OCI-LY7 (cell line): ENCODE data around the gene SMC4. TPM values are rescaled to one million over a fixed set of nuclear protein-coding genes. Genes with fewer than 3 reads are reported as not detected.

Source experiments
- BruUV-seq: library from RNA; stranded (reverse); fragments of 400-500 nt; replicated peaks from 2 replicates; lab custom pipeline; 2021; lab: Mats Ljungman, UMichigan
- CTCF ChIA-PET: fragments of 300-600 bp; sonication (Branson Sonifier 250); formaldehyde crosslinking; loops from one replicate; lab custom pipeline; 2022; ENCODE audit warnings: antibody characterized with exemption; ENCODE audit not compliant: unreplicated experiment; lab: Charles Lee
- POLR2A ChIA-PET: fragments of 300-600 bp; sonication (Branson Sonifier 250); formaldehyde crosslinking; loops from one replicate; lab custom pipeline; 2022; ENCODE audit warnings: antibody characterized with exemption; lab: Charles Lee
- DNase-seq: peaks from one replicate; pipeline ENCODE4 v3.0.0-alpha.2; 2015; ENCODE audit warnings: low spot score
- H2AFZ ChIP-seq: fragments of 200-600 bp; sonication (generic), shearing (Covaris generic); 2 replicates; pipeline ENCODE4 v1.6.1; 2014; ENCODE audit warnings: mild to moderate bottlenecking, antibody characterized with exemption, low read length, moderate library complexity
- H3K27ac ChIP-seq: fragments of 200-600 bp; sonication (generic); 2 replicates; pipeline ENCODE4 v1.5.1; 2014; ENCODE audit warnings: mixed run types, low read depth, mild to moderate bottlenecking, moderate library complexity, low read length, inconsistent platforms; ENCODE audit not compliant: poor library complexity, severe bottlenecking
- H3K36me3 ChIP-seq: fragments of 200-600 bp; sonication (generic); 2 replicates; pipeline ENCODE4 v1.6.1; 2014; ENCODE audit warnings: mild to moderate bottlenecking, antibody characterized with exemption, low read length, moderate library complexity, mixed read lengths; ENCODE audit not compliant: insufficient read depth
- H3K4me1 ChIP-seq: fragments of 200-600 bp; sonication (generic); 2 replicates; pipeline ENCODE4 v1.5.1; 2014; ENCODE audit warnings: mild to moderate bottlenecking, low read length; ENCODE audit not compliant: insufficient read depth, poor library complexity, severe bottlenecking
- H3K4me2 ChIP-seq: fragments of 200-600 bp; sonication (generic); 2 replicates; pipeline ENCODE4 v1.6.1; 2014; ENCODE audit warnings: mild to moderate bottlenecking, low read length
- H3K4me3 ChIP-seq: fragments of 200-600 bp; sonication (generic); 2 replicates; pipeline ENCODE4 v1.5.1; 2014; ENCODE audit warnings: mild to moderate bottlenecking, low read depth, low read length; ENCODE audit not compliant: poor library complexity, severe bottlenecking
- H3K79me2 ChIP-seq: fragments of 200-600 bp; sonication (generic); 2 replicates; pipeline ENCODE4 v1.6.1; 2016; ENCODE audit warnings: low read depth, mild to moderate bottlenecking, low read length, moderate library complexity, mixed read lengths; ENCODE audit not compliant: insufficient read depth
- H3K9me2 ChIP-seq: fragments of 200-600 bp; sonication (generic); 2 replicates; pipeline ENCODE4 v1.6.1; 2016; ENCODE audit warnings: mild to moderate bottlenecking, low read length, mixed read lengths; ENCODE audit not compliant: insufficient read depth
- H3K9me3 ChIP-seq: fragments of 200-600 bp; sonication (generic); 2 replicates; pipeline ENCODE4 v1.6.1; 2014; ENCODE audit warnings: mild to moderate bottlenecking, mixed run types, low read length, mixed read lengths
- H4K20me1 ChIP-seq: fragments of 200-600 bp; sonication (generic); 2 replicates; pipeline ENCODE4 v1.6.1; 2014; ENCODE audit warnings: mild to moderate bottlenecking, antibody characterized with exemption, low read length, moderate library complexity, mixed read lengths; ENCODE audit not compliant: insufficient read depth
- CTCF ChIP-seq: fragments of 200-600 bp; sonication (generic); conservative IDR thresholded peaks from 2 replicates; pipeline ENCODE4 v1.5.1; 2014; ENCODE audit warnings: mild to moderate bottlenecking, antibody characterized with exemption, low read length, moderate library complexity, mixed read lengths
- EZH2phosphoT487 ChIP-seq: fragments of 200-600 bp; sonication (generic); IDR thresholded peaks from 2 replicates; pipeline ENCODE4 v1.6.1; 2018; ENCODE audit warnings: low read depth, borderline replicate concordance, mild to moderate bottlenecking, mixed run types, antibody characterized with exemption, low read length, moderate library complexity, mixed read lengths
- intact Hi-C: fragments of 100-400 bp; cut with micrococcal nuclease; formaldehyde crosslinking; loops from one replicate; pipeline ENCODE4 v1.10.0; 2022; ENCODE audit not compliant: unreplicated experiment
- total RNA-seq, 2 experiments: library from RNA; depleted of rRNA in 1 of 2; stranded (reverse); fragments of >200 nt in 1 of 2; shearing (Covaris generic) in 1 of 2; gene quantifications; 2 replicates each; pipeline ENCODE4 v1.2.3, GENCODE V29; 2014 to 2022

The SMC4 gene
- total RNA-seq, 2 experiments from 2014 or later: 316 to 352 TPM

- ChIA-PET CTCF (no interaction called here), POLR2A (interaction anchor here (0.7 to 1.4 kb wide), 3 partner anchors 12 to 14 kb away, joined by 3 to 7 read pairs (median 3); no protein-coding TSS in a partner anchor)
- no peaks in the 10 kb centered on the region for H3K9me2 ChIP-seq
Observed at GRCh38 chr3:160381470-160381869, 18.0 kb upstream of the SMC4 start.

GRCh38 chr3:160384639-160385318 is 14.7 kb upstream of the SMC4 start:
- no peaks in the 10 kb centered on the region for H4K20me1 ChIP-seq
- DNase-seq: no peak
- H3K4me3 ChIP-seq: no peak overlapping the region
- no peak for TF ChIP-seq EZH2phosphoT487
- H3K36me3 ChIP-seq: peaks cover 14% of the 10 kb centered on the region
- ChIA-PET POLR2A (interaction anchor here (0.6 kb wide), 1 partner anchor 10 kb away, joined by 3 read pairs; no protein-coding TSS in a partner anchor), CTCF (no interaction called here)
- peaks cover 13% of the 10 kb centered on the region; the same call in 1 of the 2 replicates for H3K79me2 ChIP-seq
- no peak overlapping the region for H3K4me2 ChIP-seq
- no peaks in the 10 kb centered on the region for H3K9me2 ChIP-seq
- no peak overlapping the region for H3K27ac ChIP-seq
- no peaks in the 10 kb centered on the region for H3K4me1 ChIP-seq
- no peaks in the 10 kb centered on the region for H3K9me3 ChIP-seq
- intact Hi-C loops: no loop called here
- no peak overlapping the region for H2AFZ ChIP-seq
- no TSS peak for BruUV-seq

More at GRCh38 chr3:160381470-160381869, 18.0 kb upstream of the SMC4 start:
- no peak overlapping the region for H3K4me3 ChIP-seq
- no peaks in the 10 kb centered on the region for H3K9me3 ChIP-seq
- intact Hi-C loops: no loop called here
- no TSS peak for BruUV-seq
- DNase-seq: no peak
- no peaks in the 10 kb centered on the region for H3K4me1 ChIP-seq
- H2AFZ ChIP-seq: no peak overlapping the region
- peaks cover 13% of the 10 kb centered on the region; the same call in 1 of the 2 replicates for H3K79me2 ChIP-seq
- peaks cover 27% of the 10 kb centered on the region for H3K36me3 ChIP-seq
- H4K20me1 ChIP-seq: no peaks in the 10 kb centered on the region
- TF ChIP-seq EZH2phosphoT487 (no peak), CTCF (no peak)
- no peak overlapping the region for H3K27ac ChIP-seq
- H3K4me2 ChIP-seq: no peak overlapping the region

- Histone ChIP-seq H3K79me2 (peaks cover 13% of the 10 kb centered on the region; the same call in 1 of the 2 replicates), H3K4me2 (no peak overlapping the region), H4K20me1 (no peaks in the 10 kb centered on the region), H3K9me3 (no peaks in the 10 kb centered on the region), H3K4me3 (no peak overlapping the region), H2AFZ (no peak overlapping the region), H3K4me1 (peaks cover 14% of the 10 kb centered on the region), H3K27ac (no peak overlapping the region), H3K9me2 (no peaks in the 10 kb centered on the region), H3K36me3 (no peaks in the 10 kb centered on the region; the same call in 1 of the 2 replicates)
- ChIA-PET CTCF (no interaction called here), POLR2A (interaction anchor here (1.3 kb wide), 1 partner anchor 15 kb away, joined by 4 read pairs; no protein-coding TSS in a partner anchor)
- BruUV-seq: no TSS peak
- TF ChIP-seq EZH2phosphoT487: no peak
- no peak for TF ChIP-seq CTCF
- intact Hi-C loops: no loop called here
- no peak for DNase-seq
Observed at GRCh38 chr3:160390565-160391138, 8.8 kb upstream of the SMC4 start.
